Glomerular visceral epithelial cell (primary cell): ENCODE results near the gene RNF144A.
A peak's percentile ranks its signal among the peaks of the same experiment; 100 is the strongest.

Source experiments
- DNase-seq: peaks from one replicate; pipeline ENCODE4 v3.0.0-alpha.2; 2016; ENCODE audit errors: extremely low spot score

Gene RNF144A

GRCh38 chr2:7044253-7045250 lies 127.3 kb downstream of the RNF144A start:
- peak; percentile 32 for DNase-seq

GRCh38 chr2:7045601-7046590 lies 128.7 kb downstream of the RNF144A start:
- no peak for DNase-seq

- no peak for DNase-seq
These were observed 130.4 kb downstream of the RNF144A start for GRCh38 chr2:7047661-7048060.

- no peak for DNase-seq
These were observed 131.6 kb downstream of the RNF144A start for GRCh38 chr2:7048762-7049294.

GRCh38 chr2:7052404-7052803 lies 135.2 kb downstream of the RNF144A start:
- DNase-seq = no peak

- no peak for DNase-seq
These were observed 136.5 kb downstream of the RNF144A start for GRCh38 chr2:7053650-7054265.

- no peak for DNase-seq
These were observed 140.7 kb downstream of the RNF144A start for GRCh38 chr2:7057865-7058400.

- no peak for DNase-seq
These were observed 142.9 kb downstream of the RNF144A start for GRCh38 chr2:7060156-7060555.

GRCh38 chr2:7060631-7061449 lies 143.6 kb downstream of the RNF144A start:
- no peak for DNase-seq

GRCh38 chr2:7061450-7061789 lies 144.2 kb downstream of the RNF144A start:
- DNase-seq = no peak

GRCh38 chr2:7061921-7062320 lies 144.7 kb downstream of the RNF144A start:
- DNase-seq = no peak

- no peak for DNase-seq
These were observed 146.6 kb downstream of the RNF144A start for GRCh38 chr2:7063789-7064188.

- no peak for DNase-seq
These were observed 151.2 kb downstream of the RNF144A start for GRCh38 chr2:7068457-7068856.

- no peak for DNase-seq
These were observed 153.3 kb downstream of the RNF144A start for GRCh38 chr2:7070483-7070882.

- DNase-seq = no peak
These were observed 153.9 kb downstream of the RNF144A start for GRCh38 chr2:7071154-7071553.

GRCh38 chr2:7071916-7072556 lies 154.8 kb downstream of the RNF144A start:
- DNase-seq = no peak

GRCh38 chr2:7073901-7074300 lies 156.7 kb downstream of the RNF144A start:
- no peak for DNase-seq

GRCh38 chr2:7075834-7076233 lies 158.6 kb downstream of the RNF144A start:
- no peak for DNase-seq

GRCh38 chr2:7077660-7078267 lies 160.6 kb downstream of the RNF144A start:
- DNase-seq = no peak
